DND-41 (cell line): ENCODE data around the gene ESR1.

Source experiments
- CTCF ChIP-seq: IDR thresholded peaks from 2 replicates; pipeline ENCODE4 v1.5.1; 2012; ENCODE audit warnings: borderline replicate concordance, low read length, moderate library complexity, mild to moderate bottlenecking; ENCODE audit not compliant: poor library complexity, severe bottlenecking; ENCODE audit errors: extremely low read depth
- EZH2 ChIP-seq: IDR thresholded peaks from 3 replicates; pipeline ENCODE4 v1.6.1; 2012; ENCODE audit warnings: borderline replicate concordance, low read depth, mild to moderate bottlenecking, moderate library complexity, low read length, inconsistent platforms; ENCODE audit not compliant: severe bottlenecking

- TF ChIP-seq CTCF (no peak), EZH2 (no peak)
Measured at GRCh38 chr6:151882206-151882605, 74.7 kb downstream of the ESR1 start.
